GM21447 (cell line): Measurements from ENCODE around the gene RNF213.

Source experiments
- ATAC-seq: cut with Tn5 transposase; IDR thresholded peaks from one replicate; pipeline ENCODE4 v1.9.1; 2021; ENCODE audit not compliant: unreplicated experiment

The RNF213 gene

DNA sequence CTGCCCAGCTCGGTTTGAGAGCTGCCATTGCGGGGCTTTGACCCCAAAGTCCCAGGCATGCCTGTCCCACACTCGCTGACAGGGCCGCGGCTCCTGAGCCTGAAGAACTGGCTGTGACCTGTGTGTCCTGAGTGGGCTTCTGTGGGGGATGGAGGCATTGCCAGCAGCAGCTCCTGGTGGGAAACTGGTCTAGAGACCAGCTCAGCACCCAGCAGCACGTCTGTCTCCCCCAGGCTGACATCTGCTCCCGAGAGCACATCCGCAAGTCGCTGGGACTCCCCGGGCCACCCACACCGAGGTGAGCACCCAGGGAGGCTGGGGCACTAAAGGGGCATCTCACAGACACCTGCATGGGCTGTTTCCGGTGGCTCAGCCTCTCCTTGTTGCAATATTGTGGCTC lies 167.7 kb downstream of the RNF213 start:
- ATAC-seq: no peak

GRCh38 chr17:80428796-80429195 lies 168.1 kb downstream of the RNF213 start:
- ATAC-seq: no peak

DNA sequence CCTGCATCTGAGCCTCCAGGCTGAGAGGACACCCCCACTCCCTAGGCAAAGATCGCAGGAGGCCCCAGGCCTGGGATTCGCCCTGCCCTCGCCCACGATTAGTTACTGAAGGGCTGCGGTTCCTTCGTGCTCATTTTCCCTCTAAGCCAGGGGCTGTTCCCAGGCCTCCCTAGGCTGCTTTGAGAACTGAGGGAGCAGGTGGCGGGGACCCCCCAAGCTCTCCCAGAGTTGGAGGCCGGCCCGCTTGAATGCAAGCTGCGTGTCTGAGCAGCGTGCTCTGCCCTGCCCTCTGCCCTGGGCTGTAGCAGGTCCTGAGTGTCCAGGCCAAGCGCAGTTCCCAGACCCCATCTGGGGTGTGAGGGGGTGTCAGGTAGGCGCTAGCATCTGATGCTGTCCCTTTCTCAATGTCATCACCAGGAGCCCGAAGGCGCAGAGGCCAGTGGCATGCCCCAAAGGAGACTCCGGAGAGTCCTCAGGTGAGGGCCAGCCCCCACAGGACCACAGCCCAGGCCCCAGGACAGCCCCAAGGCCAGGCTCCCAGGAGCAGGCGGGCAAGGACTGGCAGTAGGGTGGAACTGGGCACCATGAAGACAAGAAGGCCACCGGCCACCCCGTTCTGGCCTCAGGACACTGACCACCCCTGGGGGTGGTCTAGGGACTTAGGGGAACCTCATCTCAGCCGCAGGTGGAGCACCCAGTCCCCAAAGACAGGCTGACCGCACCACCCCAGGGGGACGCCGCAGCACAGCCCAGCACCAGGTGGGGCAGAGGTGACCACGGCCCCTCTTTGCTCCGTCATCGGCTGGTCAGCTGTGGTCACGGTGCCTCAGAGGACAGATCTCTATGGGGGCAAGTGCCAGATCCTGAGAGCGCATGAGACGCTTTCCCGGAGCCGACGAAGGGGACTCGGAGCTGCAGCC lies 169.0 kb downstream of the RNF213 start:
- ATAC-seq: no peak

DNA sequence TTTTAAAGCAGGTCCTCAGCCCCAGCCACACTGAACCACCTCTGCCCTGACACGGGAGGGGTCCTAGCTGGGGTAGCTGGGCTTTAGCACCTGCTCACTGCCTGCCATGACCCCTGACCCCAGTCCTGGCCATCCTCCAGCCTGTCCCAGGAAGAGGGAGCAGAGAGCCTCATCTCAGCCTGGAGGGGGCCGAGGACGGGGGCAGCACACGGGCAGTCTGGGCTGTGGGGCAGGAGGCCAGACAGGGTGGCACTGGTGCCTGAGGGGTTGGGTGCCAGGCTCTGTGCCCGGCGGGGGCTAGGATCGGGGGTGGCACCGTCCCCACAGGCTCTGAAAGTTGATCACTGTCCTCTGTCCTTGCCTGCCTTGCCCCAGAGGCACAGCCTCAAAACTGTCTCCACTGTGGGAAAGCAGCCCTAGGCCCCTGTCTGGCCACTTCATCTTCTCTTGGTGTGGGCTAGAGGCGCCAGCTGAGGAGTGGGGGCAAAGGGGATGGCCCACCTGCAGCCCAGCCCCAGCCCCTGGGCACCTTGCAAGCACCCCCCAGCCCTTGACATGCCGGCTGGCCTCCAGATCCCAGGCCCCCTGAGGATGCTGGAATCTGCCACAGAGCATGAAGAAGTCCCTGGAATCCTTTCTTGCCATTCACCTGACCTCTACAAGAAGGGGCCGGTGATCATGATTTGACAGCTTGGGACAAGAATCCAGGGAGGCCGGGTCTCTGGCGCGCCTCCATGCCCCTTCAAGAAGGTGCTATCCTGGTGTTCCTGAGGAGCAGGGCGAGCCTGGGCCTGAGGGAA lies 170.0 kb downstream of the RNF213 start:
- no peak for ATAC-seq

GRCh38 chr17:80431246-80432195 lies 170.9 kb downstream of the RNF213 start:
- ATAC-seq: no peak

DNA sequence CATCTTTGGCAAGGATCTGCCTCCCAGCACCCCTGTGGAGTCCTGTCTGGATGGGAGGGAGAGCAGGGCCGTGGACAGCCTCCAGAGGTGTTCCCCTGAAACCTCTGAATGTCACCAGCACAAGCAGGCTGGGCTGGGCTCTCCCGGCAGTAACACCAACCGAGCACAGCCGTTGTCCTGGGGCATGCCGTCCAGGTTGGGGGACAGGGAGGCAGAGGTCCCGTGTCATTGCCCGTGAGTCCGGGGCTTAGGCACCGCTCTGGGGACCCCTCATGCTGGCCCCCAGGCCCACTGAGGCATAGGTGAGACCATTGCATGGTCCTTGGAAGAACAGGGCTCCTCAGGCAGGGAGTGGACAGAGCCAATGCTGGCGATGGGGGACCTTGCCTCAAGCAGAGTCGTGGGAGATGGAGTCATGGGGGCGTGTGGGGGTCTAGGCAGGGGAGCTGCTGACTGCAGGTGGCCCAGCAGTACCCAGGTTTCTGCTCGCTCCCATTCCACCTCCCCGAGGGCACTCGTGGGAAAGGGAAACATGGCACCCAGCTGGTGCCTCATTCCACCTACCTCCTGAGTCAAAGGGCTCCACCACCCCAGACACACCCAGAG lies 171.8 kb downstream of the RNF213 start:
- no peak for ATAC-seq

DNA sequence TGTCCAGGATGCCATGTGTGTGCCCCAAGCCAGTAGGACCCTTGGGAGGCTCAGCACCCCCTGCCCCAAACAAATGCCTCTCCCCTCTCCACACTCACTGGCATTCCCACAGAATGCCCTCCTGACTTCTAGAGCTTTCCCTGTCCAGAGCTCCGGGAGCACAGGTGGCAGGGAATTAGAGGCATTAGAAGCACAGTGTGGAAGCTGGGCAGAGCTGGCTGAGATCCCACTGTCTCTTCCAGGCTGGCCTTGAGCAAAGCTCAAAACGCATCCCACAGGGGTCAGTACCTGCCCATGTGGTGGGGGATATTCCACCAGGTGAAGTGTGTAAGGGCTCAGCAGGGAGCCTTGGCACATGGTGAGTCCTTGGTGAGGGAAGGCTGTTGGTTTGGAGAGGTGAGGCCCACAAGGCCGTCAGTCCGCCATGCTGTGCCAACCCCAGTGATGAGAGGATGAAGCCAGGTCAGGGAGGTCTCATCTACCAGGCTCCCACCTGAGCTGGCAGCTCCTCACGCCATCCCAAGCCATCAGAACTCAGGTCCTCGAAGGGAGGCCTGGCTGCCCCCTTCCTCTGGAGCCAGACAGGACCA lies 172.4 kb downstream of the RNF213 start:
- ATAC-seq: no peak

- ATAC-seq: no peak
These were observed 173.4 kb downstream of the RNF213 start for GRCh38 chr17:80433916-80434666.

DNA sequence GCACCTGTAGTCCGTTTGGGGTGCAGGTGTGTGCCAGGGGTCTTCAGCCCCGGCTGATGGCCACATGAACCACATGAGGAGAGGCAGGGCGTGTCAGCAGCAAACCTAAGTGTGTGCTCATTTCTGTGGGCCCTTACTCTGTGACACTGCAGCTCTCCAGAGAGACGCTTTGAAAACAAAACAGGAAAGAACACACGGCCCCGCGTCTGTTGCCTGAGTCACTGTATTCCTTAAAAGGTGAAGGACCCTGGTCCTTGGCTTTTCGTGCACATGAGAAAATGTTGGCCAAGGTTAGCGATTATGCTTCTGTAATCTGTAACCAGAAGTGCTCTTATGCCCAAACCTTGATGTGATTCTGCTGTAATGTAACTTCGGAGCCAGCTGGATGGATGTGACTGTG lies 176.9 kb downstream of the RNF213 start:
- no peak for ATAC-seq

DNA sequence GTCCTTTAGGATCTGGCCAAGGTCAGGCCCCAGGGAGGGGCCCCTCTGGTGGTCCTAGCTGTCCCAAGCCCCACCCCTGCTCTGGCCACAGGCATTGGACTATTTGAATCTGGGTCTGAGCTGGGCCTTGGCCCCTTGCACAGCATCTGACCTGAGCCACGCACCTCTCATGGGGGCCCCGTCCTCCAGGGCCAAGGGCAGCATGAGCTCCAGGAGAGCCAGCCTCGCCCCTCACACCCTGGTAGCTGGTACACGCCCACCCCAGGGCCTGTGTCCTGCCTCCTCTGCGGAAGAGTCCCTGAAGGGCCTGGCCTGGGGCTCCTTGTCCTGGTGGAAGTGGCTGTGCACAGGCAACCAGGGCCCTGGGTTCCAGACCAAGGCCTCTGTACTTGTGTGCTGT lies 178.2 kb downstream of the RNF213 start:
- ATAC-seq: no peak

DNA sequence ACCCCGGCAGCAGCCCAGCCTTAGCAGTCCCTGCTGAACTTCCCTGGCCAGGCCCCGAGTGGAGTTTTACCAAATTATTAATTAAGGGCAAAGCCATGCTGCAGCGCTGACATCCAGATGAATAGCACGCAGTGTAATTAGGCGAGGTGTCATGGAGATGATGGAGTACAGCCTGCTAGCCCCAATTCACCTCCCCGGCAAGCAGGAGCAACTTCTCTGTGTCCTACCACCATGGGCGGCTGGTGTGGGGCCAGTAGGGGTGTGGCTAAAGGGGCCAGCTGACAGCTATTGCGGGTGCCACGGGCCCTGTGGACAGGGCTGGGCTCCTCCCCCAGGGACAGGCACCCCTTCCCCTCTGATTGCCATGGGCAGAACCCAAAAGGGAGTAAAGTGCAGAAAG lies 178.8 kb downstream of the RNF213 start:
- no peak for ATAC-seq

- ATAC-seq: no peak
These were observed 180.5 kb downstream of the RNF213 start for GRCh38 chr17:80441133-80441578.

GRCh38 chr17:80441598-80442322 lies 181.1 kb downstream of the RNF213 start:
- no peak for ATAC-seq

- ATAC-seq: no peak
These were observed 181.6 kb downstream of the RNF213 start for GRCh38 chr17:80442323-80442659.

- ATAC-seq: no peak
These were observed 182.1 kb downstream of the RNF213 start for GRCh38 chr17:80442764-80443163.

DNA sequence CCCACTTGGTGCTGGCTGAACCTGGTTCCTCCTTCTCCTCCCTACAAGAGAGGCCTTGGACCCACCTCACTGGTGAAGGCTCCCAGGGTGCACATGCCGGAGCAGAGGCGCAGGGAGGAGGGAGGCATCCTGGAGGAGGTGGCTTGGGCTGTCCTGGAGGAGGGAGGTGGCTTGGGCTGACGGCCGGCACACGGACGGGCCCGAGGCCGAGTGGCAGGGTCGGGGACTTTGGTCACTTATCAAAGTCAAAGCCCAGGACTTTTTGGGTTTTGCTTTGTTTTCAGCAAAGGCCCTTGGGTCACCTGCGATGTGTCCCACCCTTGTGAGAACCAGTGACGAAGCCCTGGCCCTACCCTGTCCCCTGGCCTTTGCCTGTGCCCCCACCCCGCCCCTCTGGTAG lies 182.8 kb downstream of the RNF213 start:
- ATAC-seq: no peak

- no peak for ATAC-seq
These were observed 183.4 kb downstream of the RNF213 start for GRCh38 chr17:80443916-80444643.

- ATAC-seq: no peak
These were observed 184.0 kb downstream of the RNF213 start for GRCh38 chr17:80444644-80444979.
